K562 (cell line): ENCODE measurements around the gene SYT7. TPM values are rescaled to one million over a fixed set of nuclear protein-coding genes. Genes with fewer than 3 reads are reported as not detected.

Experiments
- ATAC-seq: fragments of 200-7000 bp; cut with Tn5 transposase; 3 replicates; pipeline ENCODE4 v1.9.1; 2020; ENCODE audit warnings: moderate library complexity
- BruUV-seq: library from RNA; stranded (reverse); fragments of 400-500 nt; replicated peaks from 2 replicates; lab custom pipeline; 2021; lab: Mats Ljungman, UMichigan
- CTCF ChIA-PET: fragments of 300-600 bp; formaldehyde crosslinking; extraction: SDS; loops from one replicate; lab custom pipeline; 2021; ENCODE audit warnings: low intra/inter-chr PET ratio; lab: Yijun Ruan, JAX
- POLR2A ChIA-PET: fragments of 300-600, 350-650 bp; sonication (Branson Sonifier 250); formaldehyde crosslinking; extraction: SDS; loops from one replicate; lab custom pipeline; 2021; ENCODE audit warnings: antibody characterized with exemption, inconsistent platforms; lab: Yijun Ruan, JAX
- DNase-seq, 4 experiments: peaks; one replicate each; pipeline versions ENCODE4 v3.0.0 to v3.0.0-alpha.2; 2011 to 2018; ENCODE audit warnings: low spot score in 3 of 4, mixed read lengths in 3 of 4; ENCODE audit errors: extremely low read depth in 1 of 4
- FAIRE-seq: peaks from 2 replicates; lab custom pipeline; 2011; peaks lifted over from hg19 to GRCh38; lab: Jason Lieb, UNC
- H2AFZ ChIP-seq: 2 replicates; pipeline ENCODE4 v1.6.0; 2011; ENCODE audit warnings: low read depth, low read length, control low read depth, inconsistent platforms
- H3K27ac ChIP-seq: fragments of 200-600 bp; 3 replicates; pipeline ENCODE4 v1.8.0; 2011; ENCODE audit warnings: low read depth, mild to moderate bottlenecking, control low read depth, inconsistent platforms, low read length, moderate library complexity, mixed read lengths; ENCODE audit errors: extremely low read depth
- H3K27me3 ChIP-seq, 2 experiments: fragments of 300-600 bp in 1 of 2; 2 replicates in 1 of 2; 3 replicates in 1 of 2; pipeline versions ENCODE4 v1.6.0 to v1.8.0; 2011; ENCODE audit warnings: inconsistent platforms in 2 of 2, low read length in 2 of 2, mild to moderate bottlenecking in 1 of 2, mixed read lengths in 1 of 2, moderate library complexity in 1 of 2; ENCODE audit not compliant: control insufficient read depth in 2 of 2, insufficient read depth in 2 of 2
- H3K36me3 ChIP-seq: fragments of 300-600 bp; 3 replicates; pipeline ENCODE4 v1.8.0; 2011; ENCODE audit warnings: mild to moderate bottlenecking, low read length, inconsistent platforms; ENCODE audit not compliant: control insufficient read depth, insufficient read depth
- H3K4me1 ChIP-seq, 2 experiments: fragments of 200-600 bp in 1 of 2; replicated peaks in 1 of 2; 2 replicates in 1 of 2; 3 replicates in 1 of 2; pipeline versions ENCODE4 v1.5.1 to v1.8.0; 2011; ENCODE audit warnings: inconsistent platforms in 2 of 2, low read length in 2 of 2, mild to moderate bottlenecking in 1 of 2, mixed read lengths in 1 of 2, moderate library complexity in 1 of 2; ENCODE audit not compliant: control insufficient read depth in 2 of 2, insufficient read depth in 2 of 2
- H3K4me2 ChIP-seq: 2 replicates; pipeline ENCODE4 v1.6.1; 2011; ENCODE audit warnings: low read length, control low read depth, inconsistent platforms, mixed read lengths; ENCODE audit not compliant: insufficient read depth
- H3K4me3 ChIP-seq: fragments of 200-600 bp; sonication (generic), shearing (Covaris generic); 2 replicates; pipeline ENCODE4 v1.5.1; 2016; ENCODE audit warnings: control low read depth, inconsistent platforms
- H3K79me2 ChIP-seq: fragments of 200-600 bp; 3 replicates; pipeline ENCODE4 v1.8.0; 2011; ENCODE audit warnings: low read length, inconsistent platforms; ENCODE audit not compliant: control insufficient read depth, insufficient read depth
- H3K9ac ChIP-seq, 2 experiments: 2 replicates each; pipeline versions ENCODE4 v1.6.0 to v1.6.1; 2011; ENCODE audit warnings: low read depth in 2 of 2, low read length in 2 of 2, control low read depth in 1 of 2, inconsistent platforms in 1 of 2, mild to moderate bottlenecking in 1 of 2, mixed read lengths in 1 of 2; ENCODE audit not compliant: insufficient read depth in 1 of 2
- H3K9me1 ChIP-seq: one replicate; pipeline ENCODE4 v1.6.0; 2011; ENCODE audit warnings: inconsistent platforms, mild to moderate bottlenecking, low read length, moderate library complexity; ENCODE audit not compliant: control insufficient read depth, insufficient read depth
- H3K9me3 ChIP-seq: replicated peaks from 2 replicates; pipeline ENCODE4 v1.5.1; 2011; ENCODE audit warnings: low read depth, low read length, inconsistent platforms; ENCODE audit not compliant: control insufficient read depth, insufficient read depth
- H4K20me1 ChIP-seq: replicated peaks from 2 replicates; pipeline ENCODE4 v1.6.1; 2011; ENCODE audit warnings: low read length, inconsistent platforms, mixed read lengths; ENCODE audit not compliant: control insufficient read depth, insufficient read depth
- CBFA2T3 ChIP-seq: fragments of 450-650 bp; IDR thresholded peaks from 2 replicates; pipeline ENCODE4 v1.6.1; 2017
- ESRRB ChIP-seq: fragments of 250-450 bp; sonication (Bioruptor Pico); IDR thresholded peaks from 2 replicates; pipeline ENCODE4 v1.5.0; 2020; ENCODE audit warnings: mild to moderate bottlenecking, moderate library complexity, borderline replicate concordance
- KDM2B ChIP-seq: fragments of 250-450 bp; sonication (Bioruptor Pico); IDR thresholded peaks from 2 replicates; pipeline ENCODE4 v1.8.0; 2021; ENCODE audit warnings: mild to moderate bottlenecking, moderate library complexity
- TEAD4 ChIP-seq, 2 experiments: sonication (generic) in 1 of 2; formaldehyde crosslinking in 1 of 2; IDR thresholded peaks; 2 replicates each; pipeline versions ENCODE4 v1.6.1 to v1.8.0; 2012 to 2022; ENCODE audit warnings: borderline replicate concordance in 1 of 2, inconsistent platforms in 1 of 2, low read length in 1 of 2, mild to moderate bottlenecking in 1 of 2, missing genetic modification reagents in 1 of 2
- ZNF124 ChIP-seq: sonication (generic); formaldehyde crosslinking; IDR thresholded peaks from 2 replicates; pipeline ENCODE4 v1.8.1; 2022; ENCODE audit warnings: missing genetic modification reagents
- ZNF41 ChIP-seq: fragments of 250-450 bp; sonication (Bioruptor Pico); conservative IDR thresholded peaks from 2 replicates; pipeline ENCODE4 v1.4.0; 2020; ENCODE audit warnings: mild to moderate bottlenecking
- WGBS: fragments of 100-300 bp; shearing (Covaris generic); methylation state at CpG from one replicate; pipeline ENCODE4 v1.1.6; 2016; ENCODE audit warnings: low coverage, mixed read lengths; ENCODE audit not compliant: insufficient coverage; ENCODE audit errors: missing lambda C conversion rate; 5-methylcytosine and 5-hydroxymethylcytosine counted together
- in situ Hi-C: fragments of 300-500 bp; cut with MboI; formaldehyde crosslinking; loops from 4 replicates; pipeline ENCODE4 v1.15.0; 2018; ENCODE audit warnings: inconsistent platforms, mixed read lengths
- intact Hi-C: fragments of 100-400 bp; cut with micrococcal nuclease; formaldehyde crosslinking; loops from 2 replicates; pipeline ENCODE4 v1.14.2; 2022
- polyA plus RNA-seq, 8 experiments: library from polyadenylated mRNA; depleted of rRNA in 4 of 8; stranded (reverse) in 5 of 8; unstranded in 3 of 8; fragments of >200 nt; fragmentation: Nextera tagmentation in 2 of 8; fragmentation: Illumina TruSeq in 1 of 8; extraction: Ambion mirVana in 2 of 8; extraction: Trizol in 1 of 8; gene quantifications; 2 replicates each; pipeline versions ENCODE4 v1.2.1 to v1.2.3, GENCODE V29; 2011 to 2014; ENCODE audit warnings: inconsistent platforms in 1 of 8, missing spikeins in 1 of 8
- total RNA-seq, 7 experiments: library from RNA; depleted of rRNA in 6 of 7; stranded (reverse); fragments of >200 nt in 6 of 7; fragmentation: Illumina TruSeq in 2 of 7; extraction: Trizol in 2 of 7; gene quantifications; 2 replicates each; pipeline versions ENCODE4 v1.2.1 to v1.2.3, GENCODE V29; 2011 to 2021; ENCODE audit warnings: low replicate concordance in 1 of 7
- TF ChIP-seq, protein P1 (sequence below), 2 experiments: IDR thresholded peaks in 1 of 2; conservative IDR thresholded peaks in 1 of 2; 2 replicates each; pipeline ENCODE4 v1.6.1; 2016; ENCODE audit warnings: low read depth in 2 of 2, mild to moderate bottlenecking in 1 of 2, missing compliant biosample characterization in 1 of 2, missing genetic modification characterization in 1 of 2, moderate library complexity in 1 of 2

The SYT7 gene
- total and polyA plus RNA-seq, 9 of the 15 experiments (the other 6 are each of a cell fraction or from before 2014, with no cell fraction given) = 0.01 to 0.51 (median 0.16) TPM; not detected in 1

DNA sequence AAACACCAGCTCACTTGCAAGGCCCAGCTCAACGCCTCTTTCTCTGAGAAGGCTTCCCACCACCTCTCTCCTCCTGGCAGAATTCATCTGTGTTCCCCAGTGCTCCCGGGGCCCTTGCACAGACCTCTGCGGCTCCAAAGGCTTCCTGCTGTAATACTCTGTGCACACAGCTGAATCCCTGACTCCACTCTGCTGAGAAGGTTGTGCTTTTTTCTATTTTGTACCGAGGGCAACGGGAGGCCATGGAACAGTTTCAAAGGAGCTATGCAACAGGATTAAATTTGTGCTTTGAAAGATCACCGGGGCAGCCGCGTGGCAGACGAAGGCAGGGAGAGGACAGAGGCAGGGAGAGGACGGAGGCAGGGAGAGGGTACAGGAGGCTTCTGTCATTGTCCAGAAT lies 49.2 kb upstream of the SYT7 start:
- Histone ChIP-seq H3K9me1 (no peaks in the 10 kb centered on the region), H4K20me1 (peaks cover 18% of the 10 kb centered on the region), H3K79me2 (no peaks in the 10 kb centered on the region), H3K27ac (no peak overlapping the region), H3K4me3 (no peak overlapping the region), H3K9me3 (no peaks in the 10 kb centered on the region), H3K4me2 (no peak overlapping the region), H2AFZ (no peak overlapping the region), H3K4me1 (no peaks in the 10 kb centered on the region), H3K9ac (no peak overlapping the region), H3K27me3 (peaks cover 19 to 62% of the 10 kb centered on the region in 2 experiments), H3K36me3 (no peaks in the 10 kb centered on the region)
- intact Hi-C loops (no loop called here), in situ Hi-C loops (no loop called here)
- no peak for FAIRE-seq
- no peak for TF ChIP-seq ZNF41
- TF ChIP-seq CBFA2T3 = no peak
- TF ChIP-seq, protein P1, sequence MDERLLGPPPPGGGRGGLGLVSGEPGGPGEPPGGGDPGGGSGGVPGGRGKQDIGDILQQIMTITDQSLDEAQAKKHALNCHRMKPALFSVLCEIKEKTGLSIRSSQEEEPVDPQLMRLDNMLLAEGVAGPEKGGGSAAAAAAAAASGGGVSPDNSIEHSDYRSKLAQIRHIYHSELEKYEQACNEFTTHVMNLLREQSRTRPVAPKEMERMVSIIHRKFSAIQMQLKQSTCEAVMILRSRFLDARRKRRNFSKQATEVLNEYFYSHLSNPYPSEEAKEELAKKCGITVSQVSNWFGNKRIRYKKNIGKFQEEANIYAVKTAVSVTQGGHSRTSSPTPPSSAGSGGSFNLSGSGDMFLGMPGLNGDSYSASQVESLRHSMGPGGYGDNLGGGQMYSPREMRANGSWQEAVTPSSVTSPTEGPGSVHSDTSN (CRISPR knock-in tag; IDR thresholded peaks at IDR 0.05; ENCODE audit: low read depth) = no peak
- TF ChIP-seq, protein P1 (tag; conservative IDR thresholded peaks at IDR 0.05; ENCODE audit: low read depth) = no peak
- no peak for TF ChIP-seq KDM2B
- TF ChIP-seq ESRRB (CRISPR knock-in tag) = no peak
- TF ChIP-seq TEAD4 (IDR thresholded peaks at IDR 0.05; ENCODE audit: low read length) = no peak
- TF ChIP-seq TEAD4 (CRISPR knock-in tag; IDR thresholded peaks at IDR 0.05; ENCODE audit: borderline replicate concordance) = no peak
- no peak for TF ChIP-seq ZNF124 (CRISPR knock-in tag)
- WGBS = 2% methylated on average over 10 of the region's 10 CpGs
- ChIA-PET POLR2A (no interaction called here), CTCF (interaction anchor here (0.7 kb wide), 1 partner anchor 180 kb away, joined by 4 read pairs; no protein-coding TSS in a partner anchor)
- no peak for ATAC-seq
- DNase-seq = no peak
- BruUV-seq = no TSS peak
